Smooth muscle cell (in vitro differentiated cells): ENCODE measurements around the gene CNTN4. TPM values are rescaled to one million over a fixed set of nuclear protein-coding genes. Genes with fewer than 3 reads are reported as not detected.

Experiments
- DNase-seq: peaks from one replicate; lab custom pipeline; 2025; ENCODE audit not compliant: unreplicated experiment; lab: John Stamatoyannopoulos, UW
- H2AFZ ChIP-seq: fragments of 200-600 bp; sonication (generic); 2 replicates; pipeline ENCODE4 v1.6.0; 2016; ENCODE audit warnings: antibody characterized with exemption, low read depth, mild to moderate bottlenecking
- H3F3A ChIP-seq: fragments of 200-600 bp; sonication (generic); 2 replicates; pipeline ENCODE4 v1.6.0; 2017; ENCODE audit warnings: antibody characterized with exemption, low read depth
- H3K27ac ChIP-seq: fragments of 200-600 bp; sonication (generic); 2 replicates; pipeline ENCODE4 v1.5.1; 2016; ENCODE audit warnings: low read depth, mild to moderate bottlenecking
- H3K27me3 ChIP-seq: fragments of 200-600 bp; sonication (generic); 2 replicates; pipeline ENCODE4 v1.6.1; 2016; ENCODE audit warnings: low read depth, mild to moderate bottlenecking
- H3K36me3 ChIP-seq: fragments of 200-600 bp; sonication (generic); 2 replicates; pipeline ENCODE4 v1.5.1; 2016; ENCODE audit warnings: low read depth
- H3K4me1 ChIP-seq: fragments of 200-600 bp; sonication (generic); 2 replicates; pipeline ENCODE4 v1.5.1; 2016; ENCODE audit warnings: low read depth
- H3K4me2 ChIP-seq: fragments of 200-600 bp; sonication (generic); 2 replicates; pipeline ENCODE4 v1.6.0; 2016; ENCODE audit warnings: mild to moderate bottlenecking
- H3K4me3 ChIP-seq: fragments of 200-600 bp; sonication (generic); 2 replicates; pipeline ENCODE4 v1.5.1; 2016; ENCODE audit warnings: mild to moderate bottlenecking
- H3K79me2 ChIP-seq: fragments of 200-600 bp; sonication (generic); 2 replicates; pipeline ENCODE4 v1.6.0; 2016; ENCODE audit warnings: low read depth, mild to moderate bottlenecking
- H3K9ac ChIP-seq: fragments of 200-600 bp; sonication (generic); 2 replicates; pipeline ENCODE4 v1.6.0; 2016; ENCODE audit warnings: low read depth
- H3K9me3 ChIP-seq: fragments of 200-600 bp; sonication (generic); replicated peaks from 2 replicates; pipeline ENCODE4 v1.5.1; 2016; ENCODE audit warnings: low read depth
- H4K20me1 ChIP-seq: fragments of 200-600 bp; sonication (generic); 2 replicates; pipeline ENCODE4 v1.6.0; 2016; ENCODE audit warnings: low read depth
- WGBS: methylation state at CpG from one replicate; pipeline ENCODE4 v1.1.7; 2016; ENCODE audit warnings: low lambda C conversion rate; 5-methylcytosine and 5-hydroxymethylcytosine counted together
- polyA plus RNA-seq: library from polyadenylated mRNA; unstranded; fragments of >200 nt; fragmentation: Nextera tagmentation; extraction: Ambion mirVana; gene quantifications from 2 replicates; pipeline ENCODE4 v1.2.1, GENCODE V29; 2016
- total RNA-seq: library from RNA; depleted of rRNA; stranded (reverse); fragments of >200 nt; gene quantifications from 2 replicates; pipeline ENCODE4 v1.2.3, GENCODE V29; 2014
- TF ChIP-seq, protein P1 (sequence below): fragments of 200-600 bp; sonication (generic); IDR thresholded peaks from 2 replicates; pipeline ENCODE4 v1.5.1; 2017; ENCODE audit warnings: borderline replicate concordance, mild to moderate bottlenecking, antibody characterized with exemption; ENCODE audit not compliant: insufficient read depth, poor library complexity, severe bottlenecking

CNTN4 gene
- total and polyA plus RNA-seq, 2 experiments from 2014 or later = 12.1 to 15.8 TPM

DNA sequence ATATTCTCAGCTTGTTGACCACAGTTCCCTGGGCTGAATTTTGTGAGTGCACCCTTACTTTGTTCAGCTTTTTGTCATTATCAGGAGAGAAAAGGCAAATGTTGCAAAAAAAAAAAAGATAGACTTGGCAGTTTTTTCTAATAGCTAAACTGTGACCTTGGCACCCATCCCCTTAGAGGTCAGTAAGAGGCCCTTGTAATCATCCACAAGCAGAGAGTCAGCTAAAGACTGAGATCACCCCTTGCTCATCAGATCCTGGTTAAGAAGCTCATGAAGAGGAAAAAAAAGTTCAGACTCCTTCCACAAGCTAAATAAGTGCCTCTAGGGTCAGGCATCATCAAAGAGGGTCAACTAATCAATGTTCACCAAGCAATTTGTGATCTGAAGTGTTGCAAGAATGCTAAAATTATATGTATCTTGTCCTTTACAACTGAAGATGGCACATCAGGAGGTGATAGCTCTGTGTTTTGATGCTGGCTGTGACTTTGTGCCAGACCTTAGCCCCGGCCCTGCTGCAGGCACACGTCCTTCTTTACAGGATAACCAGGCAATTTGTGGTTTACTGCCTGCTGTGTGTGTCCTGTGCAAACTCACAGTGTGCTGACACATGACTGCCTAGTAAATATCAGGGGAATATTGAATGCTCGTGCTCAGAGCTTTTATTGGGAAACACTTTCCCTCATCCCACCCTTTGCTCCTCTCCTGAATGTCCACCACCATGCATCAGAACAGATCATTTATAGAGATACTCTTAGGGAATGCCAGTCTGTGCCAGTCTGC is 748.6 kb downstream of the CNTN4 start:
- no peaks in the 10 kb centered on the region for H3K9me3 ChIP-seq
- TF ChIP-seq, protein P1, sequence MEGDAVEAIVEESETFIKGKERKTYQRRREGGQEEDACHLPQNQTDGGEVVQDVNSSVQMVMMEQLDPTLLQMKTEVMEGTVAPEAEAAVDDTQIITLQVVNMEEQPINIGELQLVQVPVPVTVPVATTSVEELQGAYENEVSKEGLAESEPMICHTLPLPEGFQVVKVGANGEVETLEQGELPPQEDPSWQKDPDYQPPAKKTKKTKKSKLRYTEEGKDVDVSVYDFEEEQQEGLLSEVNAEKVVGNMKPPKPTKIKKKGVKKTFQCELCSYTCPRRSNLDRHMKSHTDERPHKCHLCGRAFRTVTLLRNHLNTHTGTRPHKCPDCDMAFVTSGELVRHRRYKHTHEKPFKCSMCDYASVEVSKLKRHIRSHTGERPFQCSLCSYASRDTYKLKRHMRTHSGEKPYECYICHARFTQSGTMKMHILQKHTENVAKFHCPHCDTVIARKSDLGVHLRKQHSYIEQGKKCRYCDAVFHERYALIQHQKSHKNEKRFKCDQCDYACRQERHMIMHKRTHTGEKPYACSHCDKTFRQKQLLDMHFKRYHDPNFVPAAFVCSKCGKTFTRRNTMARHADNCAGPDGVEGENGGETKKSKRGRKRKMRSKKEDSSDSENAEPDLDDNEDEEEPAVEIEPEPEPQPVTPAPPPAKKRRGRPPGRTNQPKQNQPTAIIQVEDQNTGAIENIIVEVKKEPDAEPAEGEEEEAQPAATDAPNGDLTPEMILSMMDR = no peak
- H3F3A ChIP-seq = no peaks in the 10 kb centered on the region
- H3K4me2 ChIP-seq = no peak overlapping the region
- WGBS = 8% methylated on average over 3 of the region's 3 CpGs
- no peaks in the 10 kb centered on the region for H3K79me2 ChIP-seq
- no peak overlapping the region for H3K4me3 ChIP-seq
- DNase-seq = no peak
- no peaks in the 10 kb centered on the region for H3K36me3 ChIP-seq
- no peak overlapping the region for H3K9ac ChIP-seq
- H3K4me1 ChIP-seq = no peaks in the 10 kb centered on the region
- H2AFZ ChIP-seq = no peak overlapping the region
- H3K27ac ChIP-seq = no peak overlapping the region
- H4K20me1 ChIP-seq = no peaks in the 10 kb centered on the region
- peaks cover 13% of the 10 kb centered on the region for H3K27me3 ChIP-seq

DNA sequence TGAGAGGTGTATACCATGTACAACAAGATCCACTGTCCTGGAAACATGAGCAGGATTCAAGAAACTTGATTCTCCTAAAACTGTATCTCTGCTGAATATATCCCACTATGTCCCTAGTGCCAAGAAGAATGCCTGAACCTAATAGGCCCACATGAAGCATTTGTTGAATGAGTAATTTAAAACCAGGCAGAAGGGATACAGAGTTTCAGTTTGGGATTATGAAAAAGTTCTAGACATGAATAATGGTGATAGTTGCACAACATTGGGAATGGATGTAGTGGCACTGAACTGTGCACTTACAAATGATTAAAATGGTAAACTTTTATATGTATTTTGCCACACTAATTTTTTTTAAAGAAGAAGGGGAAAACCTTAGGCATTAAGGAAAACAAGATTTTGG is 750.4 kb downstream of the CNTN4 start:
- H3K9ac ChIP-seq = no peak overlapping the region
- no peaks in the 10 kb centered on the region for H3F3A ChIP-seq
- DNase-seq = no peak
- no peaks in the 10 kb centered on the region for H3K9me3 ChIP-seq
- H3K27ac ChIP-seq = no peak overlapping the region
- H3K79me2 ChIP-seq = no peaks in the 10 kb centered on the region
- no peaks in the 10 kb centered on the region for H3K36me3 ChIP-seq
- no peaks in the 10 kb centered on the region for H4K20me1 ChIP-seq
- no peak overlapping the region for H2AFZ ChIP-seq
- no peak overlapping the region for H3K4me3 ChIP-seq
- H3K4me2 ChIP-seq = no peak overlapping the region
- H3K27me3 ChIP-seq = peaks cover 13% of the 10 kb centered on the region
- no peaks in the 10 kb centered on the region for H3K4me1 ChIP-seq
- TF ChIP-seq, protein P1 = no peak

DNA sequence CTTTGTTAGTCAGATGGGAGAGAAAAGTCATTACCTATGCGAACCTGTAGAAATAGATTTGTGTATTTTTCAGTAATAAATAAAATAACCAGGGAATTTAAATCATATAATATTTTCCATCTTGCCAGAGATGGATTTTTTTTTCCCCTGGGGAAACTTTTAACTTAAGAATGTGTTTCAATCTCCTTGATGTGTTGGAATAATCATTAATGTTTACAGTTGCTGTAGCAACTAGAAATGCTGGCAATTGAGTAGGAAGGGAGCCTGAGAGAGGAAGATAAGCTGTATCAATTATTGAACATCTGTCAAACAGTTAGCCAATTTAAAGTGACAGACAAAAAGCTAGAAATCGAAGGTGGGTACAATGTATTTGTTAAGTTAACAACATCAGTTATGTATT is 752.0 kb downstream of the CNTN4 start:
- Histone ChIP-seq H3K79me2 (no peaks in the 10 kb centered on the region), H3K4me2 (no peak overlapping the region), H3K9ac (no peak overlapping the region), H3K4me3 (no peak overlapping the region), H3K4me1 (no peaks in the 10 kb centered on the region), H3F3A (no peaks in the 10 kb centered on the region), H2AFZ (no peak overlapping the region), H3K27ac (no peak overlapping the region), H3K9me3 (no peaks in the 10 kb centered on the region), H4K20me1 (no peaks in the 10 kb centered on the region), H3K36me3 (no peaks in the 10 kb centered on the region), H3K27me3 (peaks cover 13% of the 10 kb centered on the region)
- 90% methylated on average over 2 of the region's 2 CpGs for WGBS
- TF ChIP-seq, protein P1 = no peak
- DNase-seq = no peak

DNA sequence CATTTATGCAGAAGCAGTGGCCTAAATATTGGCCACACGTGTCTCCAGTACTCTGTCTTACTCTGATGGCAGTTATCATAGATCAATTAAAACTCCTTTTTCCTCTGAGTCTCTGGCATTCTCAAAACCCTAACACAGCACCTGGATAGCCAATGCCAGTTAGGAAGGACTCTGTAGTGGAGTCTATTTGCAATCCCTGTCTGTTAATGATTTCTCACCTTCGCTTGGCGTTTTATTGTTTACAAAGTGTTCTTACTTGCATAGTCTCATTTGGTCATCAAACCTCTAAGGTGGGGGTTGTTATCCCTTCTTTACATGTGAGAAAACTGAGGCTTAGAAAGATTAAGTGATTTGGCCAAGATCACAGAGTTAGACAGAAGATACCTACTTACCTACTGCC is 752.7 kb downstream of the CNTN4 start:
- H3K4me2 ChIP-seq = no peak overlapping the region
- no peak for DNase-seq

More for the DNA sequence above, 752.7 kb downstream of the CNTN4 start:
- Histone ChIP-seq H3K79me2 (no peaks in the 10 kb centered on the region), H3K27me3 (peaks cover 13% of the 10 kb centered on the region), H3K27ac (no peak overlapping the region), H3K4me1 (peaks cover 1% of the 10 kb centered on the region), H2AFZ (no peak overlapping the region), H3K36me3 (no peaks in the 10 kb centered on the region), H3K9me3 (no peaks in the 10 kb centered on the region), H3K4me3 (no peak overlapping the region), H4K20me1 (no peaks in the 10 kb centered on the region), H3F3A (no peaks in the 10 kb centered on the region), H3K9ac (no peak overlapping the region)
- WGBS = 80% methylated on average over 3 of the region's 3 CpGs
- TF ChIP-seq, protein P1 = no peak
